ENCODE results near the gene MAIP1.

GRCh38 chr2:200005675-200006074 is 50.3 kb downstream of the MAIP1 start:
- TF ChIP-seq BACH2 (CRISPR knock-in tag; IDR thresholded peaks at IDR 0.05; ENCODE audit: borderline replicate concordance) (no peak), PATZ1 (CRISPR knock-in tag; IDR thresholded peaks at IDR 0.05; ENCODE audit: borderline replicate concordance) (no peak), ZFP30 (CRISPR knock-in tag; IDR thresholded peaks at IDR 0.05) (no peak)
